GM18907 (cell line): Measurements from ENCODE around the gene REPS2.

ENCODE experiments used
- ATAC-seq: cut with Tn5 transposase; IDR thresholded peaks from one replicate; pipeline ENCODE4 v1.9.1; 2021; ENCODE audit warnings: mild to moderate bottlenecking, moderate library complexity; ENCODE audit not compliant: unreplicated experiment

Gene REPS2

DNA sequence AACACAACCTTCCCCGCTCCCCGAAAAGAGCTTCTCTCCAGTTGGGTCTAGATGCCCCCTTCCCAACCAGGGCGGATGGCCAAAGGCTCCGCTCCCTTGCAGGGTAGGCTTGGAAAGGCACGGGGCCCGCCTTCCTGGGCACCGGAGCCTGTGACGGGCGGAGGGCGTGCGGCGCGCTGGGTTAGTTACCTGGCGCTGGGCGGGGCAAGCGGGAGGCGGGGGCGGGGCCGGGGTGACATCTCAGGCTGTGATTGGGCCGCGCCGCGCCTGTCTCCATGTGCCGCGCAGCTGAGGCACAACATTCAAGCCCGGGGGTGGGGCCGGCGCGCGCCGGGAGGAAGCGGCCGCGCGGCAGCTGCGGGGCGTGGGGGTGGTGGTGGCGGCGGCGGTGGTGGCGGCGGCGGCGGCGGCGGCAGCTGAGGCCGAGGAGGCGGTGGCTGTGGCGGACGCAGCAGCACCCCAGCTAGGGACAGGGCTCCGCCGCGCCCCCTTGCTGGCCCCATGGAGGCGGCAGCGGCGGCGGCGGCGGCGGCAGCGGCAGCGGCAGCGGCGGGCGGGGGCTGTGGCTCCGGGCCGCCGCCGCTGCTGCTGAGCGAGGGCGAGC is at the start of gene REPS2:
TSS of gene REPS2 (plus strand) at position 298 of the 604 bp plus-strand sequence. CDS start at position 502, 204 bp downstream.
- ATAC-seq: peak; percentile 91

DNA sequence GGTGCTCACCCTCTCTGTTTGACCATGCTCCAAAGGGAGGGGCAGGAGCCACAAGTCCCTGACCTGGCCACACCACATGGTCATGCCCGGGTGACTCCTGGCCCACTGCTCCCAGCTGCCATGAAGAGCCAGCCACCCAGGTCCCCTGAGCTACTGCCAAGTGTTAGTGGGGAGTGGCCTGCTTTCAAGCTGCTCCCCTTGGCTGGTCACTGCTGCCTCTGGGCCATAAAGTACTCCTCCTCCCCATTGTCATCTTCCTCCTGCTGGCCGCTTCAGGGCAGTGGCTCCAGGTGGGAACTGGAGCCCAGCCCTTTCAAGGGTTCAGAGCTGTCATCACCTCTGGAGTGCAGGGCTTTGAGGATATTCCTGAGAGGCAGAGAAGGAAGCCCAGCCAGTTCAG is 49.0 kb upstream of the REPS2 start:
- ATAC-seq: no peak

- no peak for ATAC-seq
Measured at GRCh38 chrX:16903274-16904022, 43.0 kb upstream of the REPS2 start.

DNA sequence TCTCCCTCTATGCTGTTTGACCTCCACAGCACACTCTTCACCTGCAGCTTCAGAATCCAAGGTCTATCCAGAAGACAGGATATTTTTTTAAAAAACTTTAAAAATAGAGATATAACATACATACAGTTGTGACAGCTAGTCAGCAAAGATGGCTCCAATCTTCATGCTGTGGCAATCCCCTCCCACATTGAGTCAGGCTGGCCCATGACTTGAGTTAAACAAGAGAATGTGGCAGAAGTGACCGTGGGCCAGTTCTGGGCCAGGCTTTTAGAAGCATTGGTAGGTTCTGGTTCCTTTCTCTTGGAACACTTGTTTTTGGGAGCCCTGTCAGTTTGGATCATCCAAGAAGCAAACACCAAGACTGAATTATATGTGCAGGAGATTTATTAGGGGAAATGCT is 36.1 kb upstream of the REPS2 start:
- ATAC-seq: no peak

GRCh38 chrX:16914058-16914457 is 32.4 kb upstream of the REPS2 start:
- ATAC-seq: no peak

DNA sequence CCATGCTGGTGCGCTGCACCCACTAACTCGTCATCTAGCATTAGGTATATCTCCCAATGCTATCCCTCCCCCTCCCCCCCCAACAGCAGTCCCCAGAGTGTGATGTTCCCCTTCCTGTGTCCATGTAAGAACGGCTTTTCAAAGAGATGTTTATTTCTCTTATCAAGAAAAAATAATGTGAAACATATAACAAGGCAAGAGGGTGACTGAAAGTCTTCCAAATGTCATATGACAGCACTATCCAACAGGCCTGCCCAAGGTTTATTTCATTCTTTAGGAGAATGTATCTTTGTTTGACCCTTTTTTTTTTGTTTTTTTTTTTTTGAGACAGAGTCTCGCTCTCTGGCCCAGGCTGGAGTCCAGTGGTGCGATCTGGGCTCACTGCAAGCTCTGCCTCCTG is 29.9 kb upstream of the REPS2 start:
- ATAC-seq: no peak

- ATAC-seq: no peak
Measured at GRCh38 chrX:16917120-16917519, 29.3 kb upstream of the REPS2 start.

- ATAC-seq: no peak
Measured at GRCh38 chrX:16918979-16919378, 27.5 kb upstream of the REPS2 start.

DNA sequence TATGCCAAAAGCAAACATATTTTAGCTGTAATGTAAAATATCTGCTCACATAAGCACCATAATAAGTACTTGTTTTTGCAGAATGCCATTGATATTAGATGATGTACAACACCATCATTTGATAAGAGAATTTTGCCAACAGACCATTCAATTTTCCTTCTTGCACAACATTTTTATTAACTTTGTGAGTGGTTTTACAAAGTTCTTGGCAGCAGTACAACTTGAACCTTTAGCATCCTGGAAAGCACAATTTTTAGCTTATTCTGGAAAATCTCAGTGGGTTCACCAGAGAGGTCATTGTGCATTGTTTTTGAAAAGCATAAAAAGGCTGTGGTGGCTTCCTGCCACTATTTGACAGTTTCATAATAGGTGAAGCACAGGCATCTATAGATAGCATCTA is 26.4 kb upstream of the REPS2 start:
- ATAC-seq: no peak

GRCh38 chrX:16923157-16923556 is 23.3 kb upstream of the REPS2 start:
- ATAC-seq: no peak

DNA sequence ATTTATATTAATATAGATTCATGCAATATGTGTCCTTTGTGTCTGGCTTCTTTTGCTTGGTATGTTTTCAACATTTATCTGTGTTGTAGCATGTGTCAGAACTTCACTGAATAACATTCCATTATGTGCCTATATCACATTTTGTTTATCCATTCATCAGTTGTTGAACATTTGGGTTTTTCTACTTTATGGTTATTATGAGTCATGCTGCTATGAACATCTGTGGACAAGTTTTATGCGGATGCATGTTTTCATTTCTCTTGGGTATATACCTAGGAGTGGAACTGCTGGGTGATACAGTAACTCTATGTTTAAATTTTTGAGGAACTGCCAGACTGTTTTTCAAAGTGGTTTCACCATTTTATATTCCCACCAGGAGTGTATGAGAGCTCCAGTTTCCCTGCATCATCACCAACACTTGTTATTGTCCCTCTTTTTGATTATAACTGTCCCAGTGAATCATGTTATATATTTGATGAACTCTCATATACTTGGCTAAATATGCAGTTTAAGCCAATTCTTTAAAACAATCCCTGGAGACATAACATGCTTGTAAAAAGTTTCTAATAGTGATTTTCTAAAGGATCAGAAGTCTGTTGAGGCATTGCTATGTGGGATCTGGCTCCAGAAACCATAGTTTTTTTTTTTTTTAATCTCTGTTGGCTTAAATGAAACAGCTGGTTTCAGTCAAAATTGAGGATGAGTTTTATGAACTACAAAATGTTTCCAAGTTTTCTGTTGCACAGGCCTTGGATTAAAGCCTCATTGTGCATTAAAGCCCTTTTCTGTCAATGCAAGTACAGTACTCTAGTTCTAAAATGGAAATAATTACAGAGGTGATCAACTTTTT is 21.6 kb upstream of the REPS2 start:
- no peak for ATAC-seq

GRCh38 chrX:16930392-16930791 is 16.1 kb upstream of the REPS2 start:
- ATAC-seq: no peak

GRCh38 chrX:16931371-16931770 is 15.1 kb upstream of the REPS2 start:
- ATAC-seq: no peak

DNA sequence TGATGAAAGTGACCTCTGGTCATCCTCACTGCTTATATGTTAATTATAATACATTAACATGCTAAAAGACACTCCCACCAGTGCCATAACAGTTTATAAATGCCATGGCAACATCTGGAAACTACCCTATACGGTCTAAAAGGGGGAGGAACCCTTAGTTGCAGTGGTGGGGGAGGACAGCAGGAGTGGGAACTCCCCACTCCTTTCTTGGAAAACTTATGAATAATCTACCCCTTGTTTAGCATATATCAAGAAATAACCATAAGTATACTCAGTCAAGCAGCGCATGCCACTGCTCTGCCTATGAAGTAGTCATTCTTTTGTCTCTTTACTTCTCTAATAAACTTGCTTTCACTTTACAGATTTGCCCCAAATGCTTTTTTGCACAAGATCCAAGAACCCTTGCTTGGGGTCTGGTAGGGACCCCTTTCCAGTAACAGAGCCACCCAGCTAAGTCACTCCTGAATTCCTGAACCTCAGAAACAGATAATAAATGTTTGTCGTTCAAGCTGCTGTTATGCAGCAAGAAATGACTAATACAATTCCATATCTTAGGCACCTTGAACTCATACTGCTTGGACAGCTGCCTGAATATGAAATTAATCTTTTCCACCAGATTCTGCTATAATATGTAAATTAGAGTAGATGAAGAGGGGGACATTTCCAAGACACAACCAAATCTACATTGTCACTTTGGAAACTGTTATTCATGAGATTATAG is 14.4 kb upstream of the REPS2 start:
- ATAC-seq: no peak

DNA sequence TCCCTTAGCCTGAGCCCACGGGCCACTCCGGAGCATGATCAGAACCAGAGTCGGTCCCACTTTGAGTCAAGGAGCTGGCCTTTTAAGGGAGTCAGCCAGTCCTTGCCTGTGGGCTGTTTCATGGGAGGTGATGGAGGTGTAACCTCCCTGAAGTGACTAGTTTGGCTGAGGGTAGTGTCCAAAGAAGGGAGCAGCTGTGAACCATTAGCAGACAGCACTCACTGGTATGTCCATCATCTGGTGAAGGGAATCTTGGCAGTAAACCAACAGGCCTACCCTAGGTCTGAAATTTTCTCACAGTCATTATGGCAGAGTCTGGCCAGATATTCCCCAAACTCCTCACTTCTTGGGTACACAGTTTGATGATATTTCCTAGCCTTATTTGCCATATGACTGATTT is 12.3 kb upstream of the REPS2 start:
- ATAC-seq: no peak

- ATAC-seq: peak; percentile 36
Measured at GRCh38 chrX:16946971-16947562, 609 bp downstream of the REPS2 start.

DNA sequence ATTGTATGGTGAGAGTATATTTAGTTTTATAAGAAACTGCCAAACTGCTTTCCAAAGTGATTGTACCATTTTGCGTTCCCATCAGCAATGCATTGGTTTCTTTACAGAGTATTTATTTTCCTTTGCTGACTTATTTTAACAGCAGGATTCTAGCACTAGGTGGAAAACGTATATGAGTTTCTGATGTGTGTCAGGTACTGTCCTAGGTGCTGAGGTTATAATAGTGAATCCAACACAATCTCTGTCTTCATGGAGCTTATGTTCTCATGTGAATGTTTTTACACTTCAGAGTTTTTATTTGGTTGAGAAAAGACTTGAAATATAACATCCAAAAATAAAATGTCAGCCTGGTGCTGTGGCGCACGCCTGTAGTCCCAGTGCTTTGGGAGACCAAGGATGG is 4.0 kb downstream of the REPS2 start:
- no peak for ATAC-seq

- no peak for ATAC-seq
Measured at GRCh38 chrX:16953606-16954211, 7.3 kb downstream of the REPS2 start.

- no peak for ATAC-seq
Measured at GRCh38 chrX:16957751-16958150, 11.3 kb downstream of the REPS2 start.

GRCh38 chrX:16958356-16958755 is 11.9 kb downstream of the REPS2 start:
- ATAC-seq: no peak
